ENCODE data around the gene PKNOX2. TPM values are rescaled to one million over a fixed set of nuclear protein-coding genes. Genes with fewer than 3 reads are reported as not detected.

The PKNOX2 gene
- total RNA-seq, 1 experiment from 2014 or later = not detected

- Mint-ChIP-seq H3K4me1 (ENCODE audit: low read depth, unreplicated experiment) (no peaks in the 10 kb centered on the region), H3K27me3 (ENCODE audit: insufficient read depth, unreplicated experiment) (peaks cover 20% of the 10 kb centered on the region), H3K27ac (ENCODE audit: unreplicated experiment) (no peak overlapping the region), H3K9me3 (ENCODE audit: unreplicated experiment) (no peaks in the 10 kb centered on the region), H3K36me3 (ENCODE audit: insufficient read depth, unreplicated experiment) (no peaks in the 10 kb centered on the region), H3K4me3 (ENCODE audit: unreplicated experiment) (no peak overlapping the region)
- TF ChIP-seq, protein P1, sequence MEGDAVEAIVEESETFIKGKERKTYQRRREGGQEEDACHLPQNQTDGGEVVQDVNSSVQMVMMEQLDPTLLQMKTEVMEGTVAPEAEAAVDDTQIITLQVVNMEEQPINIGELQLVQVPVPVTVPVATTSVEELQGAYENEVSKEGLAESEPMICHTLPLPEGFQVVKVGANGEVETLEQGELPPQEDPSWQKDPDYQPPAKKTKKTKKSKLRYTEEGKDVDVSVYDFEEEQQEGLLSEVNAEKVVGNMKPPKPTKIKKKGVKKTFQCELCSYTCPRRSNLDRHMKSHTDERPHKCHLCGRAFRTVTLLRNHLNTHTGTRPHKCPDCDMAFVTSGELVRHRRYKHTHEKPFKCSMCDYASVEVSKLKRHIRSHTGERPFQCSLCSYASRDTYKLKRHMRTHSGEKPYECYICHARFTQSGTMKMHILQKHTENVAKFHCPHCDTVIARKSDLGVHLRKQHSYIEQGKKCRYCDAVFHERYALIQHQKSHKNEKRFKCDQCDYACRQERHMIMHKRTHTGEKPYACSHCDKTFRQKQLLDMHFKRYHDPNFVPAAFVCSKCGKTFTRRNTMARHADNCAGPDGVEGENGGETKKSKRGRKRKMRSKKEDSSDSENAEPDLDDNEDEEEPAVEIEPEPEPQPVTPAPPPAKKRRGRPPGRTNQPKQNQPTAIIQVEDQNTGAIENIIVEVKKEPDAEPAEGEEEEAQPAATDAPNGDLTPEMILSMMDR (IDR thresholded peaks at IDR 0.05; ENCODE audit: insufficient read depth in 1 of 2, low read depth in 1 of 2, low read length in 1 of 2, severe bottlenecking in 1 of 2, unreplicated experiment in 1 of 2) = no peak
- peak in 1 of 2 experiments; percentile 9 for DNase-seq
- ChIA-PET POLR2A (no interaction called here), CTCF (no interaction called here)
- 0 out of 2 replicates have a peak, but pooled peaks cover 5% of the 10 kb centered on the region for H3K4me1 ChIP-seq
- BruUV-seq (replicated peaks) = no TSS peak
- peaks cover 1% of the 10 kb centered on the region; the same call in 1 of the 2 replicates for H3K27me3 ChIP-seq (replicated peaks; ENCODE audit: control insufficient read depth, insufficient read depth, low read length)
- H3K9me3 ChIP-seq = no peaks in the 10 kb centered on the region
- intact Hi-C loops (cut with micrococcal nuclease; ENCODE audit: unreplicated experiment) = no loop called here
- H3K4me3 ChIP-seq (ENCODE audit: low read depth, low read length) = no peak overlapping the region
- H3K36me3 ChIP-seq (ENCODE audit: control insufficient read depth, insufficient read depth, low read length) = no peaks in the 10 kb centered on the region
These were observed 18.3 kb upstream of the PKNOX2 start for GRCh38 chr11:125146232-125146631.

DNA sequence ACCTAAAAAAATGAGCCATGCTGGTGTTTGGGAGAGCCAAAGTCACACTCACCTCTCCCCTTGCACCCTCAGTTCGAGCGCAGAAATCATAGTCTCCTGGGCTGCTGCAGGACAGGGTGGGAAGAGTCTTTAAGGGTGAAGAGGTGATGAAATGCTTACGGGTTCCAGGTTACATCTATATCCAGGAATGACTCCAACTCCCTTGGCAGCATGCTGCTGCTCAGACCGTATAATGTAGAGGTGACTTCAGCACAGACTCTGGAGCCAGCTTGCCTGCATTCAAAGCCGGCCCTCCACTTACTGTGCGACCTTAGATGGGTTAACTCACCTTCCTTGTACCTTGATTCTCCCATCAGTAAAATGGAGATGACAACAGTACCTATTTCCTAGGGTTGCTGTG is 17.3 kb upstream of the PKNOX2 start:
- no peaks in the 10 kb centered on the region for H3K36me3 ChIP-seq (ENCODE audit: control insufficient read depth, insufficient read depth, low read length)
- POLR2A ChIA-PET = no interaction called here
- H3K27me3 ChIP-seq (replicated peaks; ENCODE audit: control insufficient read depth, insufficient read depth, low read length) = peaks cover 1% of the 10 kb centered on the region; the same call in 1 of the 2 replicates
- TF ChIP-seq, protein P1 (IDR thresholded peaks at IDR 0.05; ENCODE audit: insufficient read depth in 1 of 2, low read depth in 1 of 2, low read length in 1 of 2, severe bottlenecking in 1 of 2, unreplicated experiment in 1 of 2) = no peak
- no peak overlapping the region for H3K4me3 Mint-ChIP-seq (ENCODE audit: unreplicated experiment)
- H3K27ac Mint-ChIP-seq (ENCODE audit: unreplicated experiment) = no peak overlapping the region
- CTCF ChIA-PET = no interaction called here
- no peak overlapping the region for H3K4me3 ChIP-seq (ENCODE audit: low read depth, low read length)
- peak in 1 of 2 experiments; percentile 26 for DNase-seq
- H3K9me3 Mint-ChIP-seq (ENCODE audit: unreplicated experiment) = no peaks in the 10 kb centered on the region
- H3K4me1 Mint-ChIP-seq (ENCODE audit: low read depth, unreplicated experiment) = no peaks in the 10 kb centered on the region
- H3K4me1 ChIP-seq = no peaks in the 10 kb centered on the region
- BruUV-seq (replicated peaks) = no TSS peak
- intact Hi-C loops (cut with micrococcal nuclease; ENCODE audit: unreplicated experiment) = no loop called here
- H3K27me3 Mint-ChIP-seq (ENCODE audit: insufficient read depth, unreplicated experiment) = peaks cover 20% of the 10 kb centered on the region
- H3K9me3 ChIP-seq = no peaks in the 10 kb centered on the region
- no peaks in the 10 kb centered on the region for H3K36me3 Mint-ChIP-seq (ENCODE audit: insufficient read depth, unreplicated experiment)

GRCh38 chr11:125148011-125148410 is 16.5 kb upstream of the PKNOX2 start:
- DNase-seq = no peak
- H3K36me3 ChIP-seq (ENCODE audit: control insufficient read depth, insufficient read depth, low read length) = no peaks in the 10 kb centered on the region
- no peaks in the 10 kb centered on the region for H3K9me3 Mint-ChIP-seq (ENCODE audit: unreplicated experiment)
- TF ChIP-seq, protein P1 (IDR thresholded peaks at IDR 0.05; ENCODE audit: insufficient read depth in 1 of 2, low read depth in 1 of 2, low read length in 1 of 2, severe bottlenecking in 1 of 2, unreplicated experiment in 1 of 2) = no peak
- no peaks in the 10 kb centered on the region for H3K4me1 ChIP-seq
- no TSS peak for BruUV-seq (replicated peaks)
- H3K9me3 ChIP-seq = no peaks in the 10 kb centered on the region
- H3K4me3 Mint-ChIP-seq (ENCODE audit: unreplicated experiment) = no peak overlapping the region
- ChIA-PET CTCF (interaction anchor here (1.2 kb wide), 1 partner anchor 17 kb away, joined by 3 read pairs; no protein-coding TSS in a partner anchor), POLR2A (no interaction called here)
- no peak overlapping the region for H3K4me3 ChIP-seq (ENCODE audit: low read depth, low read length)
- H3K27ac Mint-ChIP-seq (ENCODE audit: unreplicated experiment) = no peak overlapping the region
- peaks cover 20% of the 10 kb centered on the region for H3K27me3 Mint-ChIP-seq (ENCODE audit: insufficient read depth, unreplicated experiment)
- H3K27me3 ChIP-seq (replicated peaks; ENCODE audit: control insufficient read depth, insufficient read depth, low read length) = peaks cover 1% of the 10 kb centered on the region; the same call in 1 of the 2 replicates
- no peaks in the 10 kb centered on the region for H3K4me1 Mint-ChIP-seq (ENCODE audit: low read depth, unreplicated experiment)
- no peaks in the 10 kb centered on the region for H3K36me3 Mint-ChIP-seq (ENCODE audit: insufficient read depth, unreplicated experiment)
- intact Hi-C loops (cut with micrococcal nuclease; ENCODE audit: unreplicated experiment) = no loop called here

All from Caco-2 (cell line).